Brain pericyte (primary cell): Measurements from ENCODE around the gene MSN.

Experiments used
- DNase-seq: peaks from one replicate; pipeline ENCODE4 v3.0.0-alpha.2; 2012; ENCODE audit warnings: low read depth, low spot score

MSN gene

DNA sequence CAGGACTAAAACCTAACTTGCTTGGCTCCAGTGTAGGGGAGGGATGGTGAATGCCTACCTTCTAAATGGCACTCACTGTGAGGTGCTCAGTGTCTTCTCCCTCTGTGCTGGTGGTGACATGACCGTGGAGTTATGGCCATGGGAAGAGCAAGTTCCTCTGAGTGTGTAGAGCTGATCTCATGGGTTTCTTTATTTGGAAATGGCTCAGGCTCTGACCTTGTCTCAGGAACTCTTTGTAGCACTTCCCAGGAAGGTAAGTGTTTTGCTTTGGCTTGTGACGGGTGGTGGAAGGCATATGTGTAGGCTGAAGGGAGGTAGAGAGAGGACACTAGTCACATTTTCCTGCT, 6.4 kb downstream of the MSN start:
- no peak for DNase-seq

DNA sequence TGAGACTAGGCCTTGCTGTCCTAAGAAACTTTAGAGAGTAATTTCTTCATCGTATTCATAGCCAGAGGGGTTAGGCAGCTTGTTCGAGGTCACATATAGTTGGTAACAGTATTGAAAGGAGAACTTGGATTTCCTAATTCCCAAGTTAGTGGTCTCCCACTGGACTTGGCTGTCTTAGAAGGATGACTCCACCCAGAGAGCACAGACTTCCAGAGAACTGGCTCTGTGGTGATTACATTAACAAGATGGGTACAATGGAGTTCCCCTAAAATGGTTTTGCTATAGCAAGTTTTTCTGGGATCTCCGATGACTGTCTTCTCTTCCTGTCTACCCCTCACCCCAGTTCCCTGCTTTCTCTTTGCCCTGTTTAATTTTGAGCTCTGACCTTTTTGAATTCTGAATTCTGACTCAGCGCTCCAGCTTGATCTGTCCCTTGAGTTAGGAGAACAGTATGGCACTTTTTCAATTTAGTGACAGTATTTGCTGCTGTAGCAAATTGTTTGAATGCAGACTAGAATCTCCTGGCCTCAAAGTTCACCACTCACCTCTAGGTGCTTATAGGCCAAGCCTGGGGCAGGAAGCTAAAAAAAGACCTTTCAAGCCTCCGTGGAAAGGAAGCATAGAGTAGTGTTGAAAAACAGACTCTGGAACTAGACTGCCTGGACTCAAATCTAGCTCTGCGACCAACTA, 6.9 kb downstream of the MSN start:
- no peak for DNase-seq

DNA sequence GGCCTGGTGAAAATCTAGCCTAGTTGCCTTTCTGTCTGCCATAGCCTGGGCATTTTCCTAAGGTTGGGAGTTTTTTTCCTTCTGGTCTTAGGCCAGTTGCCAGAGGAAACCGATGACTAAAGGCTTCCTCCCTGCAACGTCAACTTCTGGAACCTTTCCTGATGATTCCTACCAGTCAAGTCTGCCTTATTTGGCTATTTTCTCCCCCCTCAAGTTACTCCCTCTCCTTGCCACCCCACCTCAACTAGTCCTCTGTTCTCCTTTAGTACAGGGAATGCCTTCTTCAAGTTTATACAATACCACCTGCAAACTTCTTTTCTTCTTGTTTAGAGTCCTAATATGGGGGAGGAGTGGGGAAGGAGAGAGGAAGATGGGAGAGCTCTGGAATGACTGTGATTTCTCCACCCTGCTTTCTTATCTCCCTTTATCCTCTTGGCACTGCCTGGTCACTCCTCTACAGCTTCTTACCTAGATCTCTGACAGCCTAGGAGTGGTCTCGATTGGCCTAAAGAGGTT, 10.6 kb downstream of the MSN start:
- DNase-seq, result peak; percentile 26

GRCh38 chrX:65679071-65679540, 11.7 kb downstream of the MSN start:
- no peak for DNase-seq

- no peak for DNase-seq
Observed at GRCh38 chrX:65681810-65682209, 14.4 kb downstream of the MSN start.

GRCh38 chrX:65685112-65685511, 17.7 kb downstream of the MSN start:
- DNase-seq, result no peak

GRCh38 chrX:65686236-65686635, 18.8 kb downstream of the MSN start:
- DNase-seq, result no peak

DNA sequence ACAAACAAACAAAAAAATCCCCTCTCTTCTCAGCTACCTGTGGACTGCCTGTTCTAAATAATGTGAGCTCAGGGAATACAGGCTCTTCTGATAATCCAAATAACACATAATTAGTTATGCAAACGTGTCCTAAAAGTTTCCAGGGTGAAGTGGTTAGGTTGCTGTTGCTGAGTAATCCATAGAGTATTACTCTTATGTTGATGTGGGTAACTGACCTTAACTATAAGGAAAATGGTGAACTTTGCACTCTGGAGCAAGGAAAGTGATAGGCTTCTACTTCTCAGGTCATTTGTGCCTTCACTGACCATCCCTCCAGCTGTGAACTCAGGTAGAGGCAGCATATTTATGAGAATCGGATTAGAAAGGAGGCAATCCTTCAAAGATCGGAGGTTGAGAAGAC, 19.9 kb downstream of the MSN start:
- no peak for DNase-seq

DNA sequence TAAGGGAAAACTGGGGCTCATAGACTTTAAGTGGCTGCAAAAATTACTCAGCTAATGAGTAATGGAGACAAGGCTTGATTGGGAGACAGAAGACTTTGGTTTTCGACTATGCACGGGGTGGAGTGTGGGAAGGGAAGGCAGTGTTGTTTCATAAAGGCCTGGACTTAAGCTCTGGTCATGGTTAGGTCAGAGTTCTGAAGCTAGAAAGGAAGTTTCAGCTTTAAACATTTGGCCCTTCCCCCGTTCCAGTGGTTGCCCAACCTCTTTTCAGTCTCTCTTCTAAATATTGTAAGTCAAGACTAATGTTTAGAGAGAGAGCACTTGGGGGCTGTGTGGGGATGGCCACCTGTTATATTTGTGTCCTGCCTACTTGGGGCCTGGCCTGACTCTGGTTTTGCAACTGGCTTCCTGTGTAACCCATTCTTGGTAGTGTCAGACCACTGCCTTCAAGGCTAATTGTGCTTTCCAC, 21.0 kb downstream of the MSN start:
- DNase-seq, result no peak

- no peak for DNase-seq
Observed at GRCh38 chrX:65689377-65689776, 21.9 kb downstream of the MSN start.

GRCh38 chrX:65690057-65690855, 22.8 kb downstream of the MSN start:
- no peak for DNase-seq

DNA sequence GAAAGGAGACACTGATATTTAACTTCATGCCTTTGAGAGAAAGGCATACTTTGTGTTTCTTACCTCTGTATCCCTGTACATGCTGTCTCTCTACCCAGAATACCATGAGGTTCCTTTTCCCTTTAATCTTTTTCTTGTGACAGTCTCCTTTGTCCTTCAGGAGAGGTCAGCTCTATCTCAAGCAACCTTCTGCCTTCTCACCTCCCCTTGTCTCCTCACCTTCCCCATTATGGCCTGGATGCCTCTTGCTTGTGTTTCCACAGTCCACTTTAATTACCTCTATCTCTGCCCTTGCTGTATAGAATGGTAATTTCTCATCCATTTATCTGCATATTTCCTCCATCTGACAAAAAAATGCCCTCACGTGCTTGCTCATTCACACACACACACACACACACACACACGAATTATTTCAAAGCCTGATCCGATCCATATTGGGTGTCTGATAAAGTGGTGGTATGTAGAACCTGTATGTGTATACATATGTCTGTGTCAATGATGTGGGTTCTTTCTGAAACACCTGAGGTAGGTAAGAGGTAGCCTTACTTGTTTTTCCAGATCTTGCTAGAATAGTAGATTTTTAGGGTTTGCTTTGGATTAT, 28.5 kb downstream of the MSN start:
- no peak for DNase-seq

DNA sequence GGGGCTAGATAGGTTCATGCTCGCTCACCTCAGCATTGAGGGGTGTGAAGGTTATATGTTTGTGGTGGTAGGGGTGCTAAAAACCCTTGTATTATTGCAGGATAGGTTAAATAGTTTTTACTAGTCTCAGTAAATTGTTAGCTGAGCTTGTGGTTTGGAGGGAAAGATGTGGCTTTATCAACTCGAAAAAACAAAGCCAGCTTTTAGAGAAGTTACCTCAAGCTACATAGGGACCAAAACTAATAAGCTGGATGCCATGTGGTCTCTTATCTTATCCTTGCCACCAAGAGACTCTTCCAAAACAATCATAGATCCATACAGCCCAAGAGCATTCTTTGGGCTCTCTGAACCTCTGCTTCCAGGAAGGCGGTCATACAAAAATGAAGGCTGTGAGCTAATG, 29.2 kb downstream of the MSN start:
- no peak for DNase-seq

GRCh38 chrX:65697211-65697641, 29.8 kb downstream of the MSN start:
- no peak for DNase-seq

- DNase-seq, result no peak
Observed at GRCh38 chrX:65697915-65698796, 30.7 kb downstream of the MSN start.

DNA sequence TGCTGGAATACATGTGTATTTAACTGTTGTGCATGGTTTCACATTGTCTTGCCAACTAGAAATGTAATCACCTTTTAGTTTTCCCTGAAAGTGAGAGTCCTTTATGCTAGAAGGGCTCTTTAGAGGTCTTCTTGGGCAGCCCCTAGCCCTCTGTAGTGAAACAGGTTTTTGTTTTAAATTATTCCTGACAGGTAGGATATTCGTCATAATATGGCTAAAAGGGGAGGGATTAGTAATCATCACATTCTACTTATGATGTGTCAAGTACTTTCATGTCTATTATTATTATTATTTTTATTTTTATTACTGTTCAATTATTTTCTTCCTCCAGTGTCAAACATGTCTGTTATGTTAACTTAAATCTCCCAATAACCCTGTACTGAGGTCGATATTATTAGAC, 35.5 kb downstream of the MSN start:
- DNase-seq, result no peak

DNA sequence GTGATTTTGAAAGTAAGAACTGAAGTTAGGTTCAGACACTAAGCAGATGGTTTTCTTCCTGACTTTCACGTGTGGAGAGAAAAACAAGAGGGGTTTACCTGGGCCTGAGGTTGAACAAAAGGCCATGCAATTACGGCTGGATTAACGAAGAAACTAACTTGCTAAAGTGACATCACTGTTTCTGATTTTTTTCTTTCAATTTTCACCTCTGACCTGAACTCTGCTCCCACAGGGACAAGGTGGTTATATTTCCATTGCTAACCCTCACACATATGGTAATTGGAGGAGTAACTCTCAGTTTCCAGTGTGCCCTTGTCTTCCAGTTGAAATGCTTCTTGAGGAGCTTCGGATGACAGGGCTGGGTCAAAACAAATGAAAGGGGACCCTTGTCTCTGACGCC, 38.0 kb downstream of the MSN start:
- DNase-seq, result no peak

- peak; percentile 16 for DNase-seq
Observed at GRCh38 chrX:65706041-65706828, 38.8 kb downstream of the MSN start.

GRCh38 chrX:65707151-65707550, 39.7 kb downstream of the MSN start:
- no peak for DNase-seq

DNA sequence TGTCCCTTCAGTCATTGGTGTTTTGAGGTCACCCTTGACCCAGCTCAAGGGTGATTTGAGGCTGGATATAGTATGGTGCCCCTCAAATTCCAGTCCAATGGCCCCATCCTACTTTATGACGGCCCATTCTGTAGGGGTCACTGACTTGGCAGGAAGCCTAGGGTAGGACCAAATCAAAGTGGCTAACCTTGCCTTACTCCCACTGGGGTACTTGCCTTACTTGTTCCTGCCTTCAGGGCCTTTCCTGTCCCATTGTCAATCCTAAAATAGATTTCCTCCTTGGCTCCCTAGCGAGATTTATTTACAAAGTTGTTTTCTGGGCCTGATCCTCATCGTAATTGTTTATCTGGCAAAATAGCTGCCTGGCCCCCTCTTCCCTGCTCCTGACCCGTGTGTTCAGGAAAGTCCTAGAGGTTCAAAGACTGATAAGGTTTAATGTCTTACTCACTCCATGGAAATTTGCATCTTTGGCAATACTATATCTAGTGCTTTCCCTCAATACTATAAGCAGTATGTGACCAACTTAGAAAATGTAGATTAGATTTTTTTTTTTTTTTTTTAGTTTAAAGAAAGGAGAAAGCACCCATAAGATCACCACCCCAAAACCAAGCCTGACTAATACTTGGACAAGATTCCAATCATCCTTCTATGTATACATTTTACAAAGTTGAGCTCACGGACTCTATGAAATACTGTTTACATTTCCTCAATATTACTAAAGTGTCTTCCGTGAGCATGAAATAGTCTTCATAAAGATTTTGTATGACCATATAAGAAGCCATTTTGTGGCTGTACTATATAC, 44.8 kb downstream of the MSN start:
- DNase-seq, result no peak
